Measurements from ENCODE around the gene MVK. TPM values are rescaled to one million over a fixed set of nuclear protein-coding genes. Genes with fewer than 3 reads are reported as not detected.

Gene MVK
- total RNA-seq, 2 experiments from 2014 or later = 8.2 to 8.4 TPM

- Histone ChIP-seq H3K27me3 (ENCODE audit: control insufficient read depth in 1 of 2, insufficient read depth in 2 of 2, low read length in 2 of 2) (no peaks in the 10 kb centered on the region), H3K9me3 (ENCODE audit: control insufficient read depth in 1 of 2, insufficient read depth in 1 of 2, low read length in 2 of 2) (no peaks in the 10 kb centered on the region), H3K4me3 (ENCODE audit: low read length) (no peak overlapping the region), H3K36me3 (ENCODE audit: insufficient read depth, low read length) (peaks cover 16% of the 10 kb centered on the region), H3K27ac (ENCODE audit: low read depth in 1 of 2, low read length in 2 of 2) (no peak overlapping the region), H3K4me1 (ENCODE audit: insufficient read depth, low read length) (no peaks in the 10 kb centered on the region)
- Mint-ChIP-seq H3K36me3 (ENCODE audit: low read depth) (peaks cover 38% of the 10 kb centered on the region), H3K4me1 (ENCODE audit: low read depth) (no peaks in the 10 kb centered on the region), H3K27ac (no peak overlapping the region), H3K27me3 (no peaks in the 10 kb centered on the region), H3K4me3 (no peak overlapping the region), H3K9me3 (no peaks in the 10 kb centered on the region)
- ChIA-PET CTCF (no interaction called here), POLR2A (no interaction called here)
- intact Hi-C loops (cut with DNase I, micrococcal nuclease) = no loop called here
- DNase-seq = no peak
- no peak for ATAC-seq (ENCODE audit: poor library complexity)
- no peak for TF ChIP-seq CTCF (IDR thresholded peaks at IDR 0.05)
Measured at GRCh38 chr12:109587921-109588320, 14.3 kb downstream of the MVK start.

GRCh38 chr12:109588461-109589239 lies 15.1 kb downstream of the MVK start:
- no peaks in the 10 kb centered on the region for H3K27me3 Mint-ChIP-seq
- no peaks in the 10 kb centered on the region for H3K4me1 Mint-ChIP-seq (ENCODE audit: low read depth)
- no peak overlapping the region for H3K4me3 ChIP-seq (ENCODE audit: low read length)
- POLR2A ChIA-PET = no interaction called here
- no peaks in the 10 kb centered on the region for H3K4me1 ChIP-seq (ENCODE audit: insufficient read depth, low read length)
- peaks cover 16% of the 10 kb centered on the region for H3K36me3 ChIP-seq (ENCODE audit: insufficient read depth, low read length)
- intact Hi-C loops (cut with DNase I, micrococcal nuclease) = no loop called here
- ATAC-seq (ENCODE audit: poor library complexity) (no peak), DNase-seq (no peak)
- H3K9me3 Mint-ChIP-seq = no peaks in the 10 kb centered on the region
- no peak for TF ChIP-seq CTCF (IDR thresholded peaks at IDR 0.05)
- H3K4me3 Mint-ChIP-seq = no peak overlapping the region
- H3K27ac Mint-ChIP-seq = no peak overlapping the region
- H3K9me3 ChIP-seq (ENCODE audit: control insufficient read depth in 1 of 2, insufficient read depth in 1 of 2, low read length in 2 of 2) = no peaks in the 10 kb centered on the region
- CTCF ChIA-PET = no interaction called here
- H3K27me3 ChIP-seq (ENCODE audit: control insufficient read depth in 1 of 2, insufficient read depth in 2 of 2, low read length in 2 of 2) = no peaks in the 10 kb centered on the region
- peaks cover 37% of the 10 kb centered on the region for H3K36me3 Mint-ChIP-seq (ENCODE audit: low read depth)
- no peak overlapping the region for H3K27ac ChIP-seq (ENCODE audit: low read depth in 1 of 2, low read length in 2 of 2)

GRCh38 chr12:109589240-109589590 lies 15.6 kb downstream of the MVK start:
- Mint-ChIP-seq H3K9me3 (no peaks in the 10 kb centered on the region), H3K27me3 (no peaks in the 10 kb centered on the region), H3K4me1 (ENCODE audit: low read depth) (peaks cover under 1% of the 10 kb centered on the region), H3K4me3 (no peak overlapping the region), H3K27ac (no peak overlapping the region), H3K36me3 (ENCODE audit: low read depth) (peaks cover 31% of the 10 kb centered on the region)
- Histone ChIP-seq H3K4me1 (ENCODE audit: insufficient read depth, low read length) (no peaks in the 10 kb centered on the region), H3K9me3 (ENCODE audit: control insufficient read depth in 1 of 2, insufficient read depth in 1 of 2, low read length in 2 of 2) (no peaks in the 10 kb centered on the region), H3K4me3 (ENCODE audit: low read length) (no peak overlapping the region), H3K27ac (ENCODE audit: low read depth in 1 of 2, low read length in 2 of 2) (no peak overlapping the region), H3K27me3 (ENCODE audit: control insufficient read depth in 1 of 2, insufficient read depth in 2 of 2, low read length in 2 of 2) (no peaks in the 10 kb centered on the region), H3K36me3 (ENCODE audit: insufficient read depth, low read length) (peaks cover 10% of the 10 kb centered on the region)
- ChIA-PET CTCF (no interaction called here), POLR2A (no interaction called here)
- DNase-seq (no peak), ATAC-seq (ENCODE audit: poor library complexity) (no peak)
- TF ChIP-seq CTCF (IDR thresholded peaks at IDR 0.05) = no peak
- intact Hi-C loops (cut with DNase I, micrococcal nuclease) = no loop called here
